RWPE2 (cell line): ENCODE measurements around the gene GNL3.

Experiments used
- ATAC-seq: fragments of 200-7000 bp; cut with Tn5 transposase; 3 replicates; pipeline ENCODE4 v1.9.1; 2021; ENCODE audit warnings: low read depth
- DNase-seq: peaks from one replicate; pipeline ENCODE4 v3.0.0-alpha.2; 2020; ENCODE audit warnings: low spot score
- H3K27ac ChIP-seq: fragments of 450-650 bp; 2 replicates; pipeline ENCODE4 v1.5.1; 2017; ENCODE audit warnings: mild to moderate bottlenecking; ENCODE audit not compliant: poor library complexity, severe bottlenecking
- H3K27me3 ChIP-seq: fragments of 250-450 bp; sonication (Bioruptor Pico); 2 replicates; pipeline ENCODE4 v1.5.1; 2021; ENCODE audit warnings: mild to moderate bottlenecking, moderate library complexity; ENCODE audit not compliant: insufficient read depth, poor library complexity, severe bottlenecking
- H3K36me3 ChIP-seq: fragments of 250-450 bp; sonication (Bioruptor Pico); 2 replicates; pipeline ENCODE4 v1.5.1; 2020; ENCODE audit warnings: low read depth, mild to moderate bottlenecking, moderate library complexity
- H3K4me1 ChIP-seq: fragments of 250-450 bp; sonication (Bioruptor Pico); 2 replicates; pipeline ENCODE4 v1.5.1; 2021; ENCODE audit warnings: mild to moderate bottlenecking, moderate library complexity; ENCODE audit not compliant: insufficient read depth, poor library complexity, severe bottlenecking
- H3K4me3 ChIP-seq: fragments of 250-450 bp; sonication (Bioruptor Pico); 2 replicates; pipeline ENCODE4 v1.5.1; 2021; ENCODE audit warnings: mild to moderate bottlenecking, moderate library complexity; ENCODE audit not compliant: severe bottlenecking
- H3K9me3 ChIP-seq: fragments of 250-450 bp; sonication (Bioruptor Pico); 2 replicates; pipeline ENCODE4 v1.5.1; 2021; ENCODE audit warnings: mild to moderate bottlenecking, moderate library complexity; ENCODE audit not compliant: severe bottlenecking
- TF ChIP-seq, protein P1 (sequence below): fragments of 450-650 bp; IDR thresholded peaks from one replicate; pipeline ENCODE4 v1.5.1; 2017; ENCODE audit warnings: mild to moderate bottlenecking, moderate library complexity; ENCODE audit not compliant: poor library complexity, severe bottlenecking

Gene GNL3

DNA sequence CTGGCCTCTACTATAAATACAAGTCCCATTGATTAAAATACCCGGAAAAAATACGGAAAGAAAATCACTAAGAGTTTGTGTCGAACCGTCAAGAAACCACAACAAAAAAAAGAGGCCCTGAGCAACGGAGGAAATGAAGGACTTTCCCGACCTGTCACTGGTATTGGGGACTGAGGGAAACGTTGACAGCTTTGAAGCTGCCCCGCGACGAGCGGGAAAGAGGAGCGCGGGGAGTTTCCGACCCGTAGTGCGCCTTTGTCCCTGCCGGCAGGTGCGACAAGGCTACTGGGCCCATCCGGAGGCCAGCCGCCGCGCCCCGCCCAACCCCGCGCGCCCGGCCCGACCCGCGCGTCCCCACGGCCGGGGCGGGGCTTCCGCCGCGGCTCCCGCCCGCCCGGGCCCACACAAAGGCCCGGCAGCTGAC is 535 bp upstream of the GNL3 start:
- Histone ChIP-seq H3K27ac (peak overlapping the region; percentile 65), H3K4me1 (peaks cover 19% of the 10 kb centered on the region), H3K36me3 (peaks cover 60% of the 10 kb centered on the region), H3K9me3 (no peaks in the 10 kb centered on the region), H3K27me3 (no peaks in the 10 kb centered on the region), H3K4me3 (peak overlapping the region; percentile 84)
- DNase-seq (no peak), ATAC-seq (peak; percentile 75)
- TF ChIP-seq, protein P1, sequence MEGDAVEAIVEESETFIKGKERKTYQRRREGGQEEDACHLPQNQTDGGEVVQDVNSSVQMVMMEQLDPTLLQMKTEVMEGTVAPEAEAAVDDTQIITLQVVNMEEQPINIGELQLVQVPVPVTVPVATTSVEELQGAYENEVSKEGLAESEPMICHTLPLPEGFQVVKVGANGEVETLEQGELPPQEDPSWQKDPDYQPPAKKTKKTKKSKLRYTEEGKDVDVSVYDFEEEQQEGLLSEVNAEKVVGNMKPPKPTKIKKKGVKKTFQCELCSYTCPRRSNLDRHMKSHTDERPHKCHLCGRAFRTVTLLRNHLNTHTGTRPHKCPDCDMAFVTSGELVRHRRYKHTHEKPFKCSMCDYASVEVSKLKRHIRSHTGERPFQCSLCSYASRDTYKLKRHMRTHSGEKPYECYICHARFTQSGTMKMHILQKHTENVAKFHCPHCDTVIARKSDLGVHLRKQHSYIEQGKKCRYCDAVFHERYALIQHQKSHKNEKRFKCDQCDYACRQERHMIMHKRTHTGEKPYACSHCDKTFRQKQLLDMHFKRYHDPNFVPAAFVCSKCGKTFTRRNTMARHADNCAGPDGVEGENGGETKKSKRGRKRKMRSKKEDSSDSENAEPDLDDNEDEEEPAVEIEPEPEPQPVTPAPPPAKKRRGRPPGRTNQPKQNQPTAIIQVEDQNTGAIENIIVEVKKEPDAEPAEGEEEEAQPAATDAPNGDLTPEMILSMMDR: no peak

DNA sequence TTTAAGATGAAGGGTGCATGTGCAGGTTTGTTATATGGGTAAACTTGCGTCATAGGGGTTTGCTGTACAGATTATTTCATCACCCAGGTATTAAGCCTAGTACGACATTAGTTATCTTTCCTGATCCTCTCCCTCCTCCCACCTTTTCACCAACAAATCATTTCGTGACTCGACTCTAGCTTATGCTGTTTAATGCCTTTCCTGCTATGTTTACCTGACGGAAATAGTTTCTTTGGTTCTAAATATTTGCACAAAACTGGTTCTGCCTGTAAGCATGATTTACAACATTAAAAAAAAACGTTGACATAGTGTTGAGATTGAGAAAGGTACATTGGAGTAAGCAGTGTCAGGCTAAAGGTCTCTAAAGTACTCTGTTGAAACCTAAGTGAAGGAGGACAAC is 2.4 kb downstream of the GNL3 start:
- Histone ChIP-seq H3K4me3 (no peak overlapping the region), H3K4me1 (peaks cover 19% of the 10 kb centered on the region), H3K27ac (peak overlapping the region; percentile 65), H3K9me3 (no peaks in the 10 kb centered on the region), H3K36me3 (peaks cover 75% of the 10 kb centered on the region), H3K27me3 (no peaks in the 10 kb centered on the region)
- ATAC-seq: peak; percentile 20; the same call in 1 of the 3 replicates
- DNase-seq: no peak
- TF ChIP-seq, protein P1: no peak

DNA sequence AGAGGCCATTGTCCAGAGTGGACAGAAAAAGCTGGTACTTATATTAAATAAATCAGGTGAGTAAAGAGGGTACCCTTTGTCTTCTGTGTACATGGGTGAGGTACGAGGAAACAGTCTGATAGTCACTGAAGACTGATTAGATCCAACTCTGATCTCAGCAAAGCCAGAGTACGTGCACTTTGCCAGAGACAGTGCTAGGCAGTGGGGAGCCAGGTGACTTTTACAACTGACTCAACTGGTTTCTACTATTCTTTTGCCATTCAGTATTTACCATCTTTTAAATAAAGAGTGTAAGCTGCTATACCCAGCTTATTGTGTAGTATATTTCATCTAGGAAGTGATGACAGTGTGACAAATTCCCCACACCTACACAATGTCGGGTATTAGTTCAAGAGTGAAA is 3.3 kb downstream of the GNL3 start:
- Histone ChIP-seq H3K27me3 (no peaks in the 10 kb centered on the region), H3K36me3 (peaks cover 84% of the 10 kb centered on the region), H3K4me1 (peaks cover 19% of the 10 kb centered on the region), H3K4me3 (no peak overlapping the region), H3K9me3 (no peaks in the 10 kb centered on the region), H3K27ac (peak overlapping the region; percentile 65)
- TF ChIP-seq, protein P1: no peak
- ATAC-seq: no peak
- DNase-seq: no peak

GRCh38 chr3:52690560-52690959 is 4.7 kb downstream of the GNL3 start:
- no peak overlapping the region for H3K27ac ChIP-seq
- ATAC-seq: no peak
- TF ChIP-seq, protein P1: no peak
- no peaks in the 10 kb centered on the region for H3K9me3 ChIP-seq
- H3K4me3 ChIP-seq: no peak overlapping the region
- DNase-seq: no peak
- H3K27me3 ChIP-seq: no peaks in the 10 kb centered on the region
- H3K4me1 ChIP-seq: peaks cover 12% of the 10 kb centered on the region
- H3K36me3 ChIP-seq: peaks cover 95% of the 10 kb centered on the region

DNA sequence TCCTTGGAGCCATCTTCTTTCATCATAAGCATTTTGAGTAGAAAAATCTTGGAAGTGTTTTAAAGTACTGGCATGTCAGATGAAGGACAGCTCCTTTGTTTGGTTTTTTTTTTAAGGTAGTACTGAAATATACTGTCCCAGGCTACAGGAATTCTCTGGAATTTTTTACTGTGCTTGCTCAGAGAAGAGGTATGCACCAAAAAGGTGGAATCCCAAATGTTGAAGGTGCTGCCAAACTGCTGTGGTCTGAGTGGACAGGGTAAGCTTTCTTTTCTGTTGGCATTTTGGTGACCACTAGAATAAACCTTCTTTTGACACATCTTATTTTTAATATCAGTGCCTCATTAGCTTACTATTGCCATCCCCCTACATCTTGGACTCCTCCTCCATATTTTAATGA is 7.2 kb downstream of the GNL3 start:
- Histone ChIP-seq H3K36me3 (peaks cover 100% of the 10 kb centered on the region), H3K4me1 (peaks cover 4% of the 10 kb centered on the region), H3K27me3 (no peaks in the 10 kb centered on the region), H3K4me3 (no peak overlapping the region), H3K27ac (no peak overlapping the region), H3K9me3 (no peaks in the 10 kb centered on the region)
- TF ChIP-seq, protein P1: no peak
- no peak for ATAC-seq
- DNase-seq: no peak
